ENCODE data around the gene FAM72B. TPM values are rescaled to one million over a fixed set of nuclear protein-coding genes. Genes with fewer than 3 reads are reported as not detected.
"Not testable (repeated sequence)": the region's sequence is repeated elsewhere in the genome, so short reads cannot be mapped to it uniquely, and the experiment has no call there.

Gene FAM72B
- polyA plus RNA-seq, 1 donor, result 6.0 TPM

- DNase-seq, result not testable (repeated sequence)
Measured at GRCh38 chr1:121200985-121201981, 17.1 kb upstream of the FAM72B start.

DNA sequence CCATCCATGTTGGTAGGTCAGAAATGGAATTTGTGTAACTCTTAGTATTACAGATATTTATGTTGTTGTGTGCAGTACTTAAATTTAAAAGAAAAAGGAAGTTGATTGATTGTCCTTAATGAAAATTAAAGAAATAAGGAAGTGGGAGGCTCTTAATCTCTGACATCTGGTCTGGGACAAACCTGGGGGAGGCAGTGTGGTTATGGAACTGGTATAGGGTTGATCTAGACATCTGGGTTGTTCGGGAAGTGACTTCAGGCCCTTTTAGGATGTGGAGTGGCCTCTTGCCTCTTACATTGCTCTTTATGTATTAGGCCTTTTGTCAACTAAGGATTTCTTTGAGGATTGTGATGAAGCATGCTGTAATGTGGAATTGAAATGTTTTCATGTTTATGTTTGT lies 16.1 kb upstream of the FAM72B start:
- DNase-seq, result not testable (repeated sequence)

GRCh38 chr1:121199763-121200162 lies 15.6 kb upstream of the FAM72B start:
- not testable (repeated sequence) for DNase-seq

DNA sequence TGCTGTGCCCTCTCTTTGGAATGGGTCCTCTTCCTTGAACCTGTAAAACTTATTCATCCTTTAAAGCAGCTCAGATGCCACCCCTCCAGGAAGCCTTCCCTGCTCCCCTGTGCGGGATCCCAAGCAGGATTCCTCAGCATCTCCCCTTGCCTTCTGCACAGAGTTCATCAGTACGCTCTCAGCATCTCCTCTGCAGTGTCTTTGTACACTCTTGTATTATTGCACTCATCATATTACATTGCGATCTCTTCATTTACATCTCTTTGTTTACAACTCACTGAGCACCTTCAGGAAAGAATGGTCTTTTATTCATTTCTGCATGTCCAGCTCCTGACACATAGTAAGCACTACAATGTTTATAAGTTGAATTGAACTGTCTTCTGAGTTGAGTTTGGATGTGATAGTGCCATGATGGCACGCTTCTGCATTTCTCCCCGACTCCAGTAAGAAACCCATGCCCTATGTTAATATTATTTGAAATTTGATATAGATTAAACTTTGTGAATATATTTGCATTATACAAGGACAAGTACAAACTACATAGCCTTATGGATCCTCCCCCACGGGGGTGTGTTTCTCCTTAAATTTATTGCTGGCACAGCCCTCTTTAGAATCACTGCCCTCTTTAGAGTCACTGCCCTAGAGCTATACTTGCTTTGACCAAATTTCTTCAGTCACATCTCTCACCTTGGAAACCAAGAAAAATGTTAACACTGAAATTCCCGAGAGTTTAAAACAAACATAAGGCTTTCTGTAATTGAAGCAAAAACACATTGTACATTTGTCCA lies 13.1 kb upstream of the FAM72B start:
- not testable (repeated sequence) for DNase-seq

GRCh38 chr1:121192512-121192911 lies 8.4 kb upstream of the FAM72B start:
- not testable (repeated sequence) for DNase-seq

GRCh38 chr1:121187914-121188313 lies 3.8 kb upstream of the FAM72B start:
- not testable (repeated sequence) for DNase-seq

GRCh38 chr1:121186191-121186590 lies 2.1 kb upstream of the FAM72B start:
- DNase-seq, result not testable (repeated sequence)

DNA sequence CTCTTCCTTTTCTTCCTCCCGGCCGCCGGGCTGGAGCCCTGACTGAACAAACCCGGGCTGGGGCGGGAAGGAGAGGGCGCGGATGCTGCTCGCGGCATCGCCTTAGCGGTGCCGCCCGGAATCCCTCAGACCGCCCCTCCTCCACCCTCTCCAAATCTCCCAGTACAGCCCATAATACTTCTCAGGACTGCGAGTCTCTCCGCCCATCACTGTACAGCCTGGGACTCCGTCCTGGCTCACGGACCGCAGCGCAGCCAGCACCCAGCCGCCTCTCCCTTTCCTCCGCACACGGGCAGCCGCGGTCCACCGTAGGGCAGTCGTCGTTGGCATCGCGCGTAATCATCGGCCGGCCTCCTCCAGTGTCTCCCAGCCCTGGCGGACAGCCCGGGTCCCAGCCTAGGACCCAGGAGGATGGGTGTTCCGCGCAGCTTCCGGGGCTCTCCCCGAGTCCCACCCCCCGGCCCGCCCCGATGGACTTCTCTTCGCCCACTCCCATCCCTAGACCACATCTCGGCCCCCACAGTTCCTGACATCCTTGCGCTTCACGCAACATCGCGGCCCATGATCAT lies 1.1 kb upstream of the FAM72B start:
- DNase-seq, result not testable (repeated sequence)

DNA sequence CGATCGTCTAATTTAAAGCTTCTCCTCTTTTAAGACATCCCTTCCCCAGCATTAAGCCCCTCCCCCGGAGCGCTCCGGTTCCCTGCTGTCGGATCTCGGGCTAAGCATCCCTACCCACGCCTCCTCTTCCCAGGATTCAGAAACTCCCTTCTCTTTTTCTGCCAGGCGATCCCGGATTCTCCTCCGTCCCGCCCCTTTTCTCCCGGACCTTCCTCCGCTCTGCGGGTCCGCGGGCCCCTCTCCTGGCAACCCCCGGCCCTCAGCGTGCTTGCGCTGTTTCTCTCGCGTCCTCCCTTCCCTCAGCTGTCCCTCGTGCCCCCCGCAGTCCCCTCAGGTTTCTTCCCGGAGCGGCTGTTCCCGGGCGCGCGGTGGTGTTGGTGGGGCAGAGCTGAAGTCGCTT lies 273 bp downstream of the FAM72B start:
- not testable (repeated sequence) for DNase-seq

- not testable (repeated sequence) for DNase-seq
Measured at GRCh38 chr1:121178197-121178596, 5.9 kb downstream of the FAM72B start.

DNA sequence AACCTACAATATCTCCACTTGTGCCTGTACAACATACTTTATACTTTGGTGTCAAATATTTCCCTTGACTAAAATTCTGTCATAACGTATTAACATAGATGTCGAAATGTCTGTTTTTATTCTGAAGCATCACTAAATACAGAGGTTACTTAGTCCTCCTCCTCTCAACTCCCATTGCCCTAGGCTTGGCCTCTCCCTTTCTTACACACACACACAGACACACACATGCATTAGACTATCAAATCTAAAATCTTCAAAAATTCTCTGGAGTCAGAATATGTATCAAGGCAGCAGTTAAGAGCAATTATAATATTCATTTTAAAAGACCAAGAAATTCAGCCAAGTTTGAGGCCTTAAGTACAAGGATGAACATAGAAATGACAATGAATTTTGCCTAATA lies 7.5 kb downstream of the FAM72B start:
- not testable (repeated sequence) for DNase-seq

- not testable (repeated sequence) for DNase-seq
Measured at GRCh38 chr1:121168152-121168668, 15.9 kb downstream of the FAM72B start.

- DNase-seq, result not testable (repeated sequence)
Measured at GRCh38 chr1:121167225-121167738, 16.9 kb downstream of the FAM72B start.

DNA sequence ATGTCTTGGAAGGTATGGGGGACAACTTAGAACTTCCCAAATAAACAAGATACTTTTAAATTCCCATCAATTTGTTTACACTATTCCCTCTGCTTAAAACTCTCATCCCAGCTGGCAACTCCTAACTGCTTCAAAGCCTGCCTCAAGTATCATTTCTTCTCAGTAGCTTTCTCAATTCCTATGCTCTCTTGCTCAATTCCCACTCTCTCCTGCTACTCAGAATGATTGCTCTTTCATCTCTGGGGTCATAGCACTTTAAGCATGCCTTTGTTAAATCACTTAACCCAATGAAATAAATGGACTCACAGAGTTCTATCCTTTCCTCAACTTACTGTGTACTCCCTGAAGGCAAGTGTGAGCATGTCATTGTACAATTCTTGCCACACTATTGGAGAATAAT lies 18.8 kb downstream of the FAM72B start:
- DNase-seq, result not testable (repeated sequence)

- DNase-seq, result not testable (repeated sequence)
Measured at GRCh38 chr1:121163850-121164757, 20.0 kb downstream of the FAM72B start.

DNA sequence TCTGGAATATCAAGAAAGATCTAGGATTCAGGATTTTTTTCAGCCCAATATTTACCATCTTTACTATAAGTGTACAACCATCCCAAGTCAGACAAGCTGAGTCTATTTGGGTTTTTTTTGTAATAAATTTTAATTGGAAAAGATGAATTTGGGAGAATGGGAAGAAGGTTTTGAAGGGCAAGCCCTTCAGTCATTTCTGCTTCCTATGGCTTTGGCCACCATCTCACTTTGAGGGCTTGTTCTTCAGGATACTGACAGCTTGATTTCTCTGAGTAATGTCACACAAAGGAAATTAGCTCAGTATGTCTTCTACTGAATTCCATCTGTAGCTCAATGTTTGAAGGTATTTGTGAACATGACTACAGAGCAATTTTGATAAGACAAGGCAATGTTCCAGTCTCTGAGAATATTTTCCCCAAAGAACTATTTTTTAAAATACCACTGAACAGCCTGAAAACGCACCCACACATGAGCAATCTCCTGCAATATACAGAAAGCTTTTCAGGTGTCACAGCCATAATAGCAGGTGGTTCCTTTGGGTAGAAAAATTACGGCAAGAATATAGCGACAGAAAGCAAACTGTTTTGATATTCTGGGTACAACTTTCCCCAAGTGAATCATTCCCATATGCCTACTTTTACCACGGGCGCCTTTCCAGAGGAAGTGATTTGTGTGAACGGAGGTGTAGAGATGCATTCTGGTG lies 22.8 kb downstream of the FAM72B start:
- not testable (repeated sequence) for DNase-seq

- not testable (repeated sequence) for DNase-seq
Measured at GRCh38 chr1:121160118-121160517, 24.0 kb downstream of the FAM72B start.

GRCh38 chr1:121157609-121158008 lies 26.5 kb downstream of the FAM72B start:
- DNase-seq, result not testable (repeated sequence)

- not testable (repeated sequence) for DNase-seq
Measured at GRCh38 chr1:121156958-121157603, 27.1 kb downstream of the FAM72B start.

All from left kidney (tissue), 2 donors.